IMR-90 (cell line): ENCODE measurements around the gene PRSS53. TPM values are rescaled to one million over a fixed set of nuclear protein-coding genes. Genes with fewer than 3 reads are reported as not detected.

Source experiments
- ATAC-seq: fragments of 200-7000 bp; cut with Tn5 transposase; 2 replicates; pipeline ENCODE4 v1.9.1; 2020; ENCODE audit warnings: low read depth, mild to moderate bottlenecking, moderate library complexity
- BruUV-seq: library from RNA; stranded (reverse); fragments of 400-500 nt; replicated peaks from 2 replicates; lab custom pipeline; 2021; lab: Mats Ljungman, UMichigan
- CTCF ChIA-PET: fragments of 300-600 bp; formaldehyde crosslinking; extraction: SDS; loops from one replicate; lab custom pipeline; 2021; ENCODE audit warnings: antibody characterized with exemption; lab: Yijun Ruan, JAX
- POLR2A ChIA-PET: fragments of 300-600 bp; sonication (Branson Sonifier 250); formaldehyde crosslinking; loops from one replicate; lab custom pipeline; 2022; ENCODE audit warnings: antibody characterized with exemption; ENCODE audit not compliant: unreplicated experiment; lab: Charles Lee
- DNase-seq: peaks from one replicate; pipeline ENCODE4 v3.0.0; 2013
- H2AFZ ChIP-seq: replicated peaks from 2 replicates; pipeline ENCODE3; 2013; ENCODE audit warnings: low read length, mild to moderate bottlenecking; ENCODE audit not compliant: poor library complexity
- H2AK5ac ChIP-seq: 2 replicates; pipeline ENCODE4 v1.6.1; 2013; ENCODE audit warnings: low read depth, low read length, inconsistent platforms
- H2AK9ac ChIP-seq: replicated peaks from 2 replicates; pipeline ENCODE3; 2013; ENCODE audit warnings: mild to moderate bottlenecking, low read depth, low read length, moderate library complexity; ENCODE audit not compliant: poor library complexity
- H2BK120ac ChIP-seq: 2 replicates; pipeline ENCODE4 v1.6.1; 2013; ENCODE audit warnings: low read depth, low read length, inconsistent platforms
- H2BK15ac ChIP-seq: 3 replicates; pipeline ENCODE4 v1.6.1; 2013; ENCODE audit warnings: low read depth, low read length, inconsistent platforms
- H2BK20ac ChIP-seq: 2 replicates; pipeline ENCODE4 v1.6.1; 2013; ENCODE audit warnings: low read depth, mild to moderate bottlenecking, inconsistent platforms, low read length, moderate library complexity
- H2BK5ac ChIP-seq: 2 replicates; pipeline ENCODE4 v1.6.1; 2013; ENCODE audit warnings: mild to moderate bottlenecking, low read depth, low read length, inconsistent platforms; ENCODE audit not compliant: poor library complexity, severe bottlenecking
- H3K14ac ChIP-seq: replicated peaks from 2 replicates; pipeline ENCODE4 v1.6.1; 2013; ENCODE audit warnings: low read depth, low read length, inconsistent platforms
- H3K18ac ChIP-seq: 2 replicates; pipeline ENCODE4 v1.6.1; 2013; ENCODE audit warnings: low read depth, low read length, control low read depth
- H3K23ac ChIP-seq: 2 replicates; pipeline ENCODE4 v1.6.1; 2013; ENCODE audit warnings: low read depth, low read length, inconsistent platforms
- H3K27ac ChIP-seq: 2 replicates; pipeline ENCODE4 v1.5.1; 2013; ENCODE audit warnings: mild to moderate bottlenecking, control low read depth, low read length; ENCODE audit not compliant: insufficient read depth
- H3K27me3 ChIP-seq: 2 replicates; pipeline ENCODE4 v1.6.1; 2013; ENCODE audit warnings: low read length; ENCODE audit not compliant: control insufficient read depth, insufficient read depth
- H3K36me3 ChIP-seq: 2 replicates; pipeline ENCODE4 v1.6.1; 2013; ENCODE audit warnings: low read length, mixed read lengths; ENCODE audit not compliant: control insufficient read depth, insufficient read depth
- H3K4ac ChIP-seq: 2 replicates; pipeline ENCODE4 v1.6.1; 2013; ENCODE audit warnings: low read depth, low read length, inconsistent platforms
- H3K4me1 ChIP-seq: 2 replicates; pipeline ENCODE4 v1.6.1; 2013; ENCODE audit warnings: low read length, mixed read lengths; ENCODE audit not compliant: control insufficient read depth, insufficient read depth
- H3K4me2 ChIP-seq: 2 replicates; pipeline ENCODE4 v1.6.1; 2013; ENCODE audit warnings: low read depth, mild to moderate bottlenecking, control low read depth, low read length, moderate library complexity
- H3K4me3 ChIP-seq: 2 replicates; pipeline ENCODE4 v1.5.1; 2013; ENCODE audit warnings: low read depth, mild to moderate bottlenecking, control low read depth, low read length, moderate library complexity; ENCODE audit not compliant: insufficient read depth
- H3K56ac ChIP-seq: 2 replicates; pipeline ENCODE4 v1.6.1; 2013; ENCODE audit warnings: low read length, inconsistent platforms; ENCODE audit not compliant: insufficient read depth; ENCODE audit errors: extremely low read depth
- H3K79me1 ChIP-seq, 2 experiments: 2 replicates each; pipeline ENCODE4 v1.6.1; 2013; ENCODE audit warnings: low read length in 2 of 2, inconsistent platforms in 1 of 2, low read depth in 1 of 2
- H3K9ac ChIP-seq: 2 replicates; pipeline ENCODE4 v1.6.1; 2013; ENCODE audit warnings: low read depth, low read length, control low read depth
- H3K9me1 ChIP-seq: 2 replicates; pipeline ENCODE4 v1.6.1; 2013; ENCODE audit warnings: low read length, inconsistent platforms; ENCODE audit not compliant: insufficient read depth
- H3K9me3 ChIP-seq: 2 replicates; pipeline ENCODE4 v1.6.1; 2013; ENCODE audit warnings: low read length; ENCODE audit not compliant: control insufficient read depth, insufficient read depth
- H4K20me1 ChIP-seq: 2 replicates; pipeline ENCODE4 v1.6.1; 2013; ENCODE audit warnings: low read length, inconsistent platforms; ENCODE audit not compliant: insufficient read depth
- H4K5ac ChIP-seq: 2 replicates; pipeline ENCODE4 v1.6.1; 2013; ENCODE audit warnings: mild to moderate bottlenecking, low read depth, low read length, control low read depth
- H4K8ac ChIP-seq, 2 experiments: 2 replicates each; pipeline ENCODE4 v1.6.1; 2013; ENCODE audit warnings: low read depth in 2 of 2, low read length in 2 of 2, control low read depth in 1 of 2, inconsistent platforms in 1 of 2
- H4K91ac ChIP-seq: 2 replicates; pipeline ENCODE4 v1.6.1; 2013; ENCODE audit warnings: low read depth, low read length, inconsistent platforms; ENCODE audit not compliant: insufficient read depth
- BHLHE40 ChIP-seq: fragments of 150-350 bp; IDR thresholded peaks from 2 replicates; pipeline ENCODE4 v1.6.1; 2016; ENCODE audit warnings: mild to moderate bottlenecking, low read depth, low read length
- CEBPB ChIP-seq: IDR thresholded peaks from 2 replicates; pipeline ENCODE4 v1.6.1; 2012; ENCODE audit warnings: low read depth, low read length, improper control_type of control experiment
- CHD1 ChIP-seq: IDR thresholded peaks from 2 replicates; pipeline ENCODE4 v1.6.1; 2012; ENCODE audit warnings: low read depth, low read length, improper control_type of control experiment
- MAZ ChIP-seq: IDR thresholded peaks from 2 replicates; pipeline ENCODE4 v1.6.1; 2012; ENCODE audit warnings: low read depth, mild to moderate bottlenecking, low read length, improper control_type of control experiment, moderate library complexity, borderline replicate concordance
- MXI1 ChIP-seq: IDR thresholded peaks from 2 replicates; pipeline ENCODE4 v1.6.1; 2012; ENCODE audit warnings: low read depth, mild to moderate bottlenecking, low read length, moderate library complexity, borderline replicate concordance
- POLR2A ChIP-seq: IDR thresholded peaks from 2 replicates; pipeline ENCODE4 v1.6.1; 2012; ENCODE audit warnings: mild to moderate bottlenecking, low read depth, low read length
- RAD21 ChIP-seq: IDR thresholded peaks from 2 replicates; pipeline ENCODE4 v1.6.1; 2012; ENCODE audit warnings: low read length, improper control_type of control experiment
- RCOR1 ChIP-seq: IDR thresholded peaks from 2 replicates; pipeline ENCODE4 v1.6.1; 2012; ENCODE audit warnings: mild to moderate bottlenecking, low read length, improper control_type of control experiment; ENCODE audit not compliant: insufficient replicate concordance
- RFX5 ChIP-seq: IDR thresholded peaks from 2 replicates; pipeline ENCODE4 v1.8.0; 2012; ENCODE audit warnings: low read depth, mild to moderate bottlenecking, low read length, moderate library complexity
- SMC3 ChIP-seq: fragments of 150-350 bp; IDR thresholded peaks from 2 replicates; pipeline ENCODE4 v1.6.1; 2016; ENCODE audit warnings: low read depth, mild to moderate bottlenecking, antibody characterized with exemption, low read length, moderate library complexity
- WGBS, 2 experiments: methylation state at CpG; one replicate each; pipeline versions ENCODE4 v1.1.5 to v1.1.7; 2013; ENCODE audit warnings: missing lambda C conversion rate in 2 of 2; ENCODE audit not compliant: insufficient read length in 1 of 2; ENCODE audit errors: extremely low coverage in 2 of 2; 5-methylcytosine and 5-hydroxymethylcytosine counted together
- dilution Hi-C: fragments of 300-500 bp; cut with HindIII; formaldehyde crosslinking; loops from one replicate; pipeline ENCODE4 v1.14.3; 2018; ENCODE audit warnings: low sequenced_read_pairs; ENCODE audit not compliant: unreplicated experiment
- in situ Hi-C: fragments of 300-500 bp; cut with MboI; formaldehyde crosslinking; loops from 3 replicates; pipeline ENCODE4 v1.14.3; 2019; ENCODE audit warnings: low sequenced_read_pairs, inconsistent platforms, mixed read lengths
- intact Hi-C: fragments of 100-400 bp; cut with micrococcal nuclease; formaldehyde crosslinking; loops from 2 replicates; pipeline ENCODE4 v1.10.0; 2022
- polyA plus RNA-seq, 3 experiments: library from polyadenylated mRNA; depleted of rRNA; stranded (reverse); fragments of >200 nt; gene quantifications; 2 replicates each; pipeline ENCODE4 v1.2.3, GENCODE V29; 2012; ENCODE audit warnings: low replicate concordance in 1 of 3
- total RNA-seq: library from RNA; depleted of rRNA; stranded (reverse); fragments of >200 nt; gene quantifications from 2 replicates; pipeline ENCODE4 v1.2.3, GENCODE V29; 2012
- TF ChIP-seq, protein P1 (sequence below): fragments of 150-350 bp; IDR thresholded peaks from 2 replicates; pipeline ENCODE4 v1.6.1; 2017; ENCODE audit warnings: mild to moderate bottlenecking, antibody characterized with exemption, low read length, low read depth
- TF ChIP-seq, protein P2 (sequence below): fragments of 150-350 bp; IDR thresholded peaks from 2 replicates; pipeline ENCODE4 v1.6.1; 2016; ENCODE audit warnings: low read depth, mild to moderate bottlenecking, low read length, moderate library complexity, borderline replicate concordance

Gene PRSS53
- total and polyA plus RNA-seq, 2 of the 4 experiments (the other 2 are of a cell fraction), result 0.72 to 5.9 TPM

DNA sequence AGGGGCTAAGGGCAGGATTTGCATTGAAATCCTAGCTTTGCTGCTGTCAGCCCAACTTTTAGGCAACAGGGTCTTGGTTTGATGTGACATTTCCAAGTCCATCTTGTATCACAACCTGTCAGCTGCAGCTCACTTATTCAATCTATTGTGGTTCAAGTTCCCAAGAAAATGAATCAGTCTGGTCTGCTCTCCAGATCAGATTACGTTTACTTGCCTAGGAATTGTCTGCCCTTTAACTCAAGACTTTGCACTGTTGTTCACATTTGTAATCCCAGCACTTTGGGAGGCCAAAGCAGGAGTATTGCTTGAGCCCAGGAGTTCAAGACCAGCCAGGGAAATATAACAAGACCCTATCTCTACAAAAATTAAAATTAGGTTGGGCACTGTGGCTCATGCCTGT lies 45.4 kb downstream of the PRSS53 start:
- no peak overlapping the region for H3K23ac ChIP-seq
- in situ Hi-C loops, result no loop called here
- H3K36me3 ChIP-seq, result peaks cover 30% of the 10 kb centered on the region
- no peak overlapping the region for H3K56ac ChIP-seq
- no TSS peak for BruUV-seq
- TF ChIP-seq CHD1 (no peak), CEBPB (no peak), BHLHE40 (no peak), MAZ (no peak), RCOR1 (no peak), RFX5 (no peak), RAD21 (no peak), POLR2A (no peak), MXI1 (no peak), SMC3 (no peak)
- TF ChIP-seq, protein P1, sequence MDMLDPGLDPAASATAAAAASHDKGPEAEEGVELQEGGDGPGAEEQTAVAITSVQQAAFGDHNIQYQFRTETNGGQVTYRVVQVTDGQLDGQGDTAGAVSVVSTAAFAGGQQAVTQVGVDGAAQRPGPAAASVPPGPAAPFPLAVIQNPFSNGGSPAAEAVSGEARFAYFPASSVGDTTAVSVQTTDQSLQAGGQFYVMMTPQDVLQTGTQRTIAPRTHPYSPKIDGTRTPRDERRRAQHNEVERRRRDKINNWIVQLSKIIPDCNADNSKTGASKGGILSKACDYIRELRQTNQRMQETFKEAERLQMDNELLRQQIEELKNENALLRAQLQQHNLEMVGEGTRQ, result no peak
- TF ChIP-seq, protein P2, sequence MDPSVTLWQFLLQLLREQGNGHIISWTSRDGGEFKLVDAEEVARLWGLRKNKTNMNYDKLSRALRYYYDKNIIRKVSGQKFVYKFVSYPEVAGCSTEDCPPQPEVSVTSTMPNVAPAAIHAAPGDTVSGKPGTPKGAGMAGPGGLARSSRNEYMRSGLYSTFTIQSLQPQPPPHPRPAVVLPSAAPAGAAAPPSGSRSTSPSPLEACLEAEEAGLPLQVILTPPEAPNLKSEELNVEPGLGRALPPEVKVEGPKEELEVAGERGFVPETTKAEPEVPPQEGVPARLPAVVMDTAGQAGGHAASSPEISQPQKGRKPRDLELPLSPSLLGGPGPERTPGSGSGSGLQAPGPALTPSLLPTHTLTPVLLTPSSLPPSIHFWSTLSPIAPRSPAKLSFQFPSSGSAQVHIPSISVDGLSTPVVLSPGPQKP, result no peak
- H3K27me3 ChIP-seq, result no peaks in the 10 kb centered on the region
- WGBS, 2 experiments, result no CpG with 5 or more reads among the region's 1 CpG
- no peaks in the 10 kb centered on the region; the same call in 1 of the 2 replicates for H3K9me1 ChIP-seq
- no peak overlapping the region for H2AK5ac ChIP-seq
- no peak overlapping the region for H2BK120ac ChIP-seq
- H3K79me1 ChIP-seq, result no peaks in the 10 kb centered on the region; a peak in 2 of 4 replicates
- H3K9me3 ChIP-seq, result no peaks in the 10 kb centered on the region
- dilution Hi-C loops, result no loop called here
- no peak overlapping the region for H2BK20ac ChIP-seq
- no peak overlapping the region for H2AFZ ChIP-seq
- H2BK5ac ChIP-seq, result no peak overlapping the region
- peaks cover 4% of the 10 kb centered on the region for H4K20me1 ChIP-seq
- H4K8ac ChIP-seq, result no peak overlapping the region
- H4K91ac ChIP-seq, result no peak overlapping the region
- no peak overlapping the region for H3K4me2 ChIP-seq
- CTCF ChIA-PET, result no interaction called here
- H2AK9ac ChIP-seq, result no peak overlapping the region
- H4K5ac ChIP-seq, result no peak overlapping the region
- H2BK15ac ChIP-seq, result no peak overlapping the region
- POLR2A ChIA-PET, result no interaction called here
- 0 out of 2 replicates have a peak, but pooled peaks cover 2% of the 10 kb centered on the region for H3K4me1 ChIP-seq
- no peak overlapping the region for H3K18ac ChIP-seq
- H3K4me3 ChIP-seq, result no peak overlapping the region
- H3K14ac ChIP-seq, result no peak overlapping the region
- H3K27ac ChIP-seq, result no peak overlapping the region
- H3K9ac ChIP-seq, result no peak overlapping the region
- peak; percentile 42 for ATAC-seq
- H3K4ac ChIP-seq, result no peak overlapping the region
- intact Hi-C loops, result no loop called here
- DNase-seq, result peak; percentile 25
